HG03025 (cell line): Measurements from ENCODE around the gene KRTAP10-8.
"Not testable (repeated sequence)": the region's sequence is repeated elsewhere in the genome, so short reads cannot be mapped to it uniquely, and the experiment has no call there.

Experiments
- ATAC-seq: cut with Tn5 transposase; IDR thresholded peaks from one replicate; pipeline ENCODE4 v1.9.1; 2021; ENCODE audit warnings: mild to moderate bottlenecking, moderate library complexity; ENCODE audit not compliant: unreplicated experiment, low FRiP score

The KRTAP10-8 gene

GRCh38 chr21:44579056-44579832 is 32.6 kb upstream of the KRTAP10-8 start:
- ATAC-seq: no peak

- ATAC-seq: no peak
Observed at GRCh38 chr21:44579833-44580144, 32.1 kb upstream of the KRTAP10-8 start.

- ATAC-seq: not testable (repeated sequence)
Observed at GRCh38 chr21:44580231-44580821, 31.6 kb upstream of the KRTAP10-8 start, which contains the start of gene KRTAP10-5. Gene KRTAP10-5, minus strand, starts transcription at chr21:44580604. Its CDS starts 26 bp downstream, at chr21:44580578.

- no peak for ATAC-seq
Observed at GRCh38 chr21:44581158-44581557, 30.7 kb upstream of the KRTAP10-8 start.

- ATAC-seq: no peak
Observed at GRCh38 chr21:44582055-44582454, 29.8 kb upstream of the KRTAP10-8 start.

- ATAC-seq: no peak
Observed at GRCh38 chr21:44583089-44583799, 28.6 kb upstream of the KRTAP10-8 start.

GRCh38 chr21:44583800-44584147 is 28.1 kb upstream of the KRTAP10-8 start:
- no peak for ATAC-seq

GRCh38 chr21:44585892-44586291 is 26.0 kb upstream of the KRTAP10-8 start:
- no peak for ATAC-seq

- ATAC-seq: no peak
Observed at GRCh38 chr21:44589094-44589493, 22.8 kb upstream of the KRTAP10-8 start.

- no peak for ATAC-seq
Observed at GRCh38 chr21:44589586-44590305, 22.1 kb upstream of the KRTAP10-8 start.

GRCh38 chr21:44590311-44590721 is 21.6 kb upstream of the KRTAP10-8 start:
- ATAC-seq: no peak

GRCh38 chr21:44590897-44591800 is 20.7 kb upstream of the KRTAP10-8 start:
- ATAC-seq: not testable (repeated sequence)

- not testable (repeated sequence) for ATAC-seq
Observed at GRCh38 chr21:44591801-44592130, 20.1 kb upstream of the KRTAP10-8 start.

GRCh38 chr21:44592446-44593311 is 19.2 kb upstream of the KRTAP10-8 start, which contains the start of gene KRTAP10-6:
Gene KRTAP10-6, minus strand, starts transcription at chr21:44592505. Its CDS starts 21 bp downstream, at chr21:44592484.
- no peak for ATAC-seq

- ATAC-seq: no peak
Observed at GRCh38 chr21:44593598-44594405, 18.1 kb upstream of the KRTAP10-8 start.

- ATAC-seq: no peak
Observed at GRCh38 chr21:44594406-44594916, 17.4 kb upstream of the KRTAP10-8 start.

GRCh38 chr21:44595524-44595923 is 16.4 kb upstream of the KRTAP10-8 start:
- no peak for ATAC-seq
